ENCODE data around the gene LDHAL6B. TPM values are rescaled to one million over a fixed set of nuclear protein-coding genes. Genes with fewer than 3 reads are reported as not detected.

The LDHAL6B gene
- total RNA-seq, 1 experiment from 2014 or later, result not detected

DNA sequence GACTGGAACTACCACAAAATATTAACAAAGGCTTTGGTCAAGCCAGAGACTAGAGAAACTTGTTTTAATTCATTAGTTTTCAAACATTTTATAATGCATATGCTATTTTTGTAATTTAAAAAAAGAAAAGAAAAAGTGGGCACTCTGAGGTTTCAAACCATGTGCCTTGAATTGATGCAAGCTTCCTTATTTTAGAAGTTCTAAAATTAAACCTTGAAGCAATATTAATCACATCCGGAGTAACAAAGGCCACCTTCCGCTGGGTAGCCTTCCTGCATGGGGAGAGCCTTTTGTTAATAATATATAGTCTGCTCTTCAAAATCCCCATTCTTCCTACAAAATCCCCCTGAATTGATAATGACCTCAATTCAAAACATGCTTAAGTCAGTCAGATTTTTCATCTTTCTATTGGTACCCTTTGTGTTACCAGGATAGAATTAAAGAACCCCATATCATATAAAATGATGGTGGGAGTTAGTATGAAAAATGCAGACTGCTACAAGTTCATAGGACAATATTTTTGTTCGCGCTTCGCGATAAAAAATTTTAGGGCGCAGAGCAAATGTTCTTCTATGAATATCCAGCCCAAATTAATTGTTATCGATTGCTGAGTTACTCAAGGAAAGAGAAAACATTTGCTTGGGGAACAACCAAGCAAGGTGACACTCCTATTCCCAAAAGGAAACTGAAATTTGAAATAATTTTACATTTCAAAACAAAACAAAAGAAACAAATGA, 30.6 kb downstream of the LDHAL6B start (continued):
- TF ChIP-seq ZNF423 (CRISPR knock-in tag; IDR thresholded peaks at IDR 0.05) (no peak), CDX4 (CRISPR knock-in tag; IDR thresholded peaks at IDR 0.05; ENCODE audit: borderline replicate concordance) (no peak), TP53 (CRISPR knock-in tag; IDR thresholded peaks at IDR 0.05) (no peak)

DNA sequence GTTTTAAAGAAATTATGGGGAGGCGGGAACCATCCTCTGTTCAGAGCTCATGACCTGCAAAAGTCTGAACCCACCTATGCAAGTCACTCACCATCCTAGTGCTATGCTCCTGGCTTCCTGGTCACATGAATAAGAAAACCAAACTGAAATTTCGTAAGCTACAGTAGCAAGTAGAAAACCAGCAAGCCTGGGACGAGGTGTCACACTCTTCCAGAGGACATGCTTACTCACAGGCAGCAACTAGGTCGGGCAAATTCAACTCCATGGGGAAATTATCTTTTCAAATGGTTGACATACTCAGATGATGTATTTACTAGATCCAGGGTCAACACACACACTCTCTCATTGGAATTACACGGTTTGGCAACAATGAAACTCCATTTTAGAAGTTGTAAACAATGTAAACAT, 31.3 kb downstream of the LDHAL6B start:
- ATAC-seq, result no peak
- no peaks in the 10 kb centered on the region for H3K9me3 Mint-ChIP-seq
- no peak for DNase-seq (ENCODE audit: low spot score)
- ChIA-PET CTCF (interaction anchor here (1.0 to 1.8 kb wide), 2 partner anchors 9 to 183 kb away, joined by 3 to 10 read pairs; no protein-coding TSS in a partner anchor), POLR2A (interaction anchor here (0.5 to 1.1 kb wide), 2 partner anchors 41 to 135 kb away, joined by 3 to 4 read pairs; partner anchors contain the start of gene MYO1E)
- no peak overlapping the region for H3K4me3 Mint-ChIP-seq
- H3K27ac Mint-ChIP-seq, result no peak overlapping the region
- no peaks in the 10 kb centered on the region for H3K27me3 Mint-ChIP-seq (ENCODE audit: low read depth)
- peaks cover 3% of the 10 kb centered on the region for H3K36me3 Mint-ChIP-seq
- TF ChIP-seq, protein P1, sequence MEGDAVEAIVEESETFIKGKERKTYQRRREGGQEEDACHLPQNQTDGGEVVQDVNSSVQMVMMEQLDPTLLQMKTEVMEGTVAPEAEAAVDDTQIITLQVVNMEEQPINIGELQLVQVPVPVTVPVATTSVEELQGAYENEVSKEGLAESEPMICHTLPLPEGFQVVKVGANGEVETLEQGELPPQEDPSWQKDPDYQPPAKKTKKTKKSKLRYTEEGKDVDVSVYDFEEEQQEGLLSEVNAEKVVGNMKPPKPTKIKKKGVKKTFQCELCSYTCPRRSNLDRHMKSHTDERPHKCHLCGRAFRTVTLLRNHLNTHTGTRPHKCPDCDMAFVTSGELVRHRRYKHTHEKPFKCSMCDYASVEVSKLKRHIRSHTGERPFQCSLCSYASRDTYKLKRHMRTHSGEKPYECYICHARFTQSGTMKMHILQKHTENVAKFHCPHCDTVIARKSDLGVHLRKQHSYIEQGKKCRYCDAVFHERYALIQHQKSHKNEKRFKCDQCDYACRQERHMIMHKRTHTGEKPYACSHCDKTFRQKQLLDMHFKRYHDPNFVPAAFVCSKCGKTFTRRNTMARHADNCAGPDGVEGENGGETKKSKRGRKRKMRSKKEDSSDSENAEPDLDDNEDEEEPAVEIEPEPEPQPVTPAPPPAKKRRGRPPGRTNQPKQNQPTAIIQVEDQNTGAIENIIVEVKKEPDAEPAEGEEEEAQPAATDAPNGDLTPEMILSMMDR (IDR thresholded peaks at IDR 0.05), result no peak
- TF ChIP-seq ZNF317 (CRISPR knock-in tag; IDR thresholded peaks at IDR 0.05; ENCODE audit: borderline replicate concordance, low read depth) (no peak), NFYB (CRISPR knock-in tag; conservative IDR thresholded peaks at IDR 0.05; ENCODE audit: low read depth) (no peak), TP53 (CRISPR knock-in tag; IDR thresholded peaks at IDR 0.05) (no peak), TCF7 (CRISPR knock-in tag; IDR thresholded peaks at IDR 0.05; ENCODE audit: low read depth) (no peak), IRF1 (CRISPR knock-in tag; IDR thresholded peaks at IDR 0.05) (no peak)
- peaks cover 18% of the 10 kb centered on the region for H3K4me1 Mint-ChIP-seq

- TF ChIP-seq ZNF671 (CRISPR knock-in tag; IDR thresholded peaks at IDR 0.05) (no peak), ELF4 (CRISPR knock-in tag; IDR thresholded peaks at IDR 0.05; ENCODE audit: low read depth) (no peak), SOX15 (CRISPR knock-in tag; IDR thresholded peaks at IDR 0.05) (no peak), NFE2L1 (CRISPR knock-in tag; IDR thresholded peaks at IDR 0.05) (no peak), AFF4 (CRISPR knock-in tag; IDR thresholded peaks at IDR 0.05; ENCODE audit: borderline replicate concordance) (no peak), CBFB (CRISPR knock-in tag; IDR thresholded peaks at IDR 0.05; ENCODE audit: low read depth) (no peak), ESRRA (CRISPR knock-in tag; IDR thresholded peaks at IDR 0.05; ENCODE audit: borderline replicate concordance) (no peak), ZNF232 (CRISPR knock-in tag; IDR thresholded peaks at IDR 0.05) (no peak), JAZF1 (CRISPR knock-in tag; IDR thresholded peaks at IDR 0.05) (no peak), MXD4 (CRISPR knock-in tag; IDR thresholded peaks at IDR 0.05; ENCODE audit: borderline replicate concordance) (no peak)
- TF ChIP-seq, protein P2, sequence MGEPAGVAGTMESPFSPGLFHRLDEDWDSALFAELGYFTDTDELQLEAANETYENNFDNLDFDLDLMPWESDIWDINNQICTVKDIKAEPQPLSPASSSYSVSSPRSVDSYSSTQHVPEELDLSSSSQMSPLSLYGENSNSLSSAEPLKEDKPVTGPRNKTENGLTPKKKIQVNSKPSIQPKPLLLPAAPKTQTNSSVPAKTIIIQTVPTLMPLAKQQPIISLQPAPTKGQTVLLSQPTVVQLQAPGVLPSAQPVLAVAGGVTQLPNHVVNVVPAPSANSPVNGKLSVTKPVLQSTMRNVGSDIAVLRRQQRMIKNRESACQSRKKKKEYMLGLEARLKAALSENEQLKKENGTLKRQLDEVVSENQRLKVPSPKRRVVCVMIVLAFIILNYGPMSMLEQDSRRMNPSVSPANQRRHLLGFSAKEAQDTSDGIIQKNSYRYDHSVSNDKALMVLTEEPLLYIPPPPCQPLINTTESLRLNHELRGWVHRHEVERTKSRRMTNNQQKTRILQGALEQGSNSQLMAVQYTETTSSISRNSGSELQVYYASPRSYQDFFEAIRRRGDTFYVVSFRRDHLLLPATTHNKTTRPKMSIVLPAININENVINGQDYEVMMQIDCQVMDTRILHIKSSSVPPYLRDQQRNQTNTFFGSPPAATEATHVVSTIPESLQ (CRISPR knock-in tag; IDR thresholded peaks at IDR 0.05), result no peak
- no peaks in the 10 kb centered on the region for H3K27me3 Mint-ChIP-seq (ENCODE audit: low read depth)
- CTCF ChIA-PET, result no interaction called here
- H3K4me1 Mint-ChIP-seq, result peaks cover 18% of the 10 kb centered on the region
- POLR2A ChIA-PET, result no interaction called here
- H3K9me3 Mint-ChIP-seq, result no peaks in the 10 kb centered on the region
- peaks cover 3% of the 10 kb centered on the region for H3K36me3 Mint-ChIP-seq
- ATAC-seq (no peak), DNase-seq (ENCODE audit: low spot score) (no peak)
- no peak overlapping the region for H3K4me3 Mint-ChIP-seq
- no peak overlapping the region for H3K27ac Mint-ChIP-seq
Measured at GRCh38 chr15:59240036-59240435, 33.4 kb downstream of the LDHAL6B start.
